Measurements from ENCODE around the gene SPDEF. TPM values are rescaled to one million over a fixed set of nuclear protein-coding genes. Genes with fewer than 3 reads are reported as not detected.

Gene SPDEF
- polyA plus RNA-seq, 2 of the 4 experiments (the other 2 are of a cell fraction) = 4.3 to 5.4 TPM

- no peak for FAIRE-seq
- CTCF ChIA-PET = no interaction called here
- Histone ChIP-seq H3K4me3 (no peak overlapping the region), H3K4me2 (no peak overlapping the region), H3K4me1 (no peaks in the 10 kb centered on the region), H3K9me3 (peaks cover 9% of the 10 kb centered on the region; the same call in 2 of the 3 replicates), H3K27ac (no peak overlapping the region)
- DNase-seq (ENCODE audit: low read depth in 1 of 2, low spot score in 1 of 2) = no peak
- WGBS (ENCODE audit: missing lambda C conversion rate) = 77% methylated on average over 4 of the region's 5 CpGs
- POLR2A ChIA-PET = no interaction called here
- no peak for ATAC-seq
- TF ChIP-seq EHF (CRISPR knock-in tag; IDR thresholded peaks at IDR 0.05) = no peak
These were observed 49.4 kb downstream of the SPDEF start for GRCh38 chr6:34506718-34507117.

GRCh38 chr6:34497411-34497810 lies 58.7 kb downstream of the SPDEF start:
- DNase-seq (ENCODE audit: low read depth in 1 of 2, low spot score in 1 of 2) = no peak
- H3K4me2 ChIP-seq = no peak overlapping the region
- no peak overlapping the region for H3K27ac ChIP-seq
- no peak for FAIRE-seq
- WGBS (ENCODE audit: missing lambda C conversion rate) = 79% methylated on average over 9 of the region's 10 CpGs
- ChIA-PET CTCF (interaction anchor here (1.6 kb wide), 1 partner anchor 371 kb away, joined by 5 read pairs; no protein-coding TSS in a partner anchor), POLR2A (no interaction called here)
- no peak overlapping the region for H3K4me3 ChIP-seq
- H3K9me3 ChIP-seq = peaks cover 9% of the 10 kb centered on the region; the same call in 1 of the 3 replicates
- no peaks in the 10 kb centered on the region for H3K4me1 ChIP-seq
- ATAC-seq = no peak
- TF ChIP-seq SREBF2 (IDR thresholded peaks at IDR 0.05) = no peak
- no peak for TF ChIP-seq GATA3 (IDR thresholded peaks at IDR 0.05; ENCODE audit: borderline replicate concordance)
- no peak for TF ChIP-seq HDAC2 (IDR thresholded peaks at IDR 0.05)
- no peak for TF ChIP-seq FOSB (CRISPR knock-in tag; IDR thresholded peaks at IDR 0.05)
- no peak for TF ChIP-seq POLR2AphosphoS2 (conservative IDR thresholded peaks at IDR 0.05; ENCODE audit: low read length)
- no peak for TF ChIP-seq RFX5 (IDR thresholded peaks at IDR 0.05)

- Histone ChIP-seq H3K9me3 (peaks cover 9% of the 10 kb centered on the region; the same call in 1 of the 3 replicates), H3K4me2 (no peak overlapping the region), H3K27ac (no peak overlapping the region), H3K4me3 (no peak overlapping the region), H3K4me1 (no peaks in the 10 kb centered on the region)
- no peak for FAIRE-seq
- WGBS (ENCODE audit: missing lambda C conversion rate) = 42% methylated on average over 6 of the region's 9 CpGs
- TF ChIP-seq KDM1A (IDR thresholded peaks at IDR 0.05; ENCODE audit: low read depth) (no peak), ATOH8 (CRISPR knock-in tag; IDR thresholded peaks at IDR 0.05; ENCODE audit: low read depth) (no peak), PHF8 (IDR thresholded peaks at IDR 0.05; ENCODE audit: borderline replicate concordance, low read depth) (no peak), TP53 (CRISPR knock-in tag; IDR thresholded peaks at IDR 0.05) (no peak), CHD2 (IDR thresholded peaks at IDR 0.05; ENCODE audit: low read length, partially characterized antibody) (no peak), SMC3 (IDR thresholded peaks at IDR 0.05) (no peak), FOSL2 (IDR thresholded peaks at IDR 0.05) (no peak), FOSL2 (CRISPR knock-in tag; IDR thresholded peaks at IDR 0.05) (no peak), ZSCAN20 (CRISPR knock-in tag; IDR thresholded peaks at IDR 0.05) (no peak), MAX (IDR thresholded peaks at IDR 0.05) (no peak), EHMT2 (IDR thresholded peaks at IDR 0.05; ENCODE audit: low read depth) (no peak), CHD4 (IDR thresholded peaks at IDR 0.05; ENCODE audit: borderline replicate concordance) (no peak), CTCF (IDR thresholded peaks at IDR 0.05) (no peak), MAFK (IDR thresholded peaks at IDR 0.05; ENCODE audit: partially characterized antibody) (no peak), BHLHE40 (IDR thresholded peaks at IDR 0.05; ENCODE audit: low read depth, low read length) (no peak), HOXB5 (CRISPR knock-in tag; IDR thresholded peaks at IDR 0.05) (no peak), GATA3 (IDR thresholded peaks at IDR 0.05; ENCODE audit: borderline replicate concordance) (no peak), CBX8 (IDR thresholded peaks at IDR 0.05) (no peak), JUN (IDR thresholded peaks at IDR 0.05) (no peak), NR3C1 (IDR thresholded peaks at IDR 0.05) (no peak), RCOR1 (IDR thresholded peaks at IDR 0.05; ENCODE audit: low read depth, low read length) (no peak)
- ChIA-PET CTCF (interaction anchor here (0.9 to 1.6 kb wide), 2 partner anchors 36 to 372 kb away, joined by 3 to 5 read pairs; no protein-coding TSS in a partner anchor), POLR2A (no interaction called here)
- ATAC-seq = no peak
- DNase-seq (ENCODE audit: low read depth in 1 of 2, low spot score in 1 of 2) = no peak
These were observed 59.9 kb downstream of the SPDEF start for GRCh38 chr6:34496103-34496685.

Data from A549 (cell line).